ENCODE results near the gene TOMM34.

GRCh38 chr20:44917399-44917798 lies 42.8 kb downstream of the TOMM34 start:
- TF ChIP-seq CTCF (IDR thresholded peaks at IDR 0.05; ENCODE audit: poor library complexity), result no peak
- TF ChIP-seq EZH2 (IDR thresholded peaks at IDR 0.05; ENCODE audit: borderline replicate concordance), result no peak
